Testis (tissue), 2 donors: ENCODE results near the gene CELF5.

Experiments
- CTCF ChIP-seq, 3 experiments: fragments of 450-650 bp in 2 of 3; fragments of 200-600 bp in 1 of 3; sonication (generic) in 1 of 3; IDR thresholded peaks; one replicate each; pipeline ENCODE4 v1.5.1; 2016 to 2019; ENCODE audit warnings: antibody characterized with exemption in 3 of 3, mild to moderate bottlenecking in 2 of 3, moderate library complexity in 1 of 3
- POLR2A ChIP-seq: fragments of 450-650 bp; IDR thresholded peaks from one replicate; pipeline ENCODE4 v1.6.1; 2017; ENCODE audit warnings: antibody characterized with exemption, mild to moderate bottlenecking, moderate library complexity

- no peak for TF ChIP-seq CTCF (IDR thresholded peaks at IDR 0.05)
- TF ChIP-seq POLR2A, result no peak
Measured at GRCh38 chr19:3283886-3284657, 59.6 kb downstream of the CELF5 start.
